ENCODE measurements around the gene GDF9.

- peak in 3 of 6 experiments; percentile 14 to 34 (median 20) for TF ChIP-seq CTCF (IDR thresholded peaks at IDR 0.05)
- TF ChIP-seq EP300 (IDR thresholded peaks at IDR 0.05) = no peak
- TF ChIP-seq POLR2AphosphoS5 (IDR thresholded peaks at IDR 0.05) = no peak
Observed at GRCh38 chr5:132905938-132906337, 39.7 kb upstream of the GDF9 start.

All from upper lobe of left lung (tissue), 4 donors.